HepG2 (cell line): ENCODE results near the gene PARP3. TPM values are rescaled to one million over a fixed set of nuclear protein-coding genes. Genes with fewer than 3 reads are reported as not detected.

Source experiments
- ATF7 ChIP-seq, 2 experiments: fragments of 450-650 bp in 1 of 2; sonication (generic) in 1 of 2; formaldehyde crosslinking in 1 of 2; IDR thresholded peaks; 2 replicates each; pipeline versions ENCODE4 v1.4.0 to v1.6.1; 2016 to 2020; ENCODE audit warnings: antibody characterized with exemption in 1 of 2, mild to moderate bottlenecking in 1 of 2, missing genetic modification reagents in 1 of 2
- FUBP1 ChIP-seq: sonication (generic); formaldehyde crosslinking; IDR thresholded peaks from 2 replicates; pipeline ENCODE4 v1.5.1; 2020; ENCODE audit warnings: missing genetic modification reagents, mild to moderate bottlenecking, borderline replicate concordance
- PHF8 ChIP-seq: sonication (generic); formaldehyde crosslinking; IDR thresholded peaks from 2 replicates; pipeline ENCODE4 v1.5.0; 2020; ENCODE audit warnings: missing genetic modification reagents
- SNAPC2 ChIP-seq: sonication (generic); formaldehyde crosslinking; IDR thresholded peaks from 2 replicates; pipeline ENCODE4 v1.8.1; 2022; ENCODE audit warnings: mild to moderate bottlenecking, missing genetic modification reagents
- TBX2 ChIP-seq: sonication (generic); formaldehyde crosslinking; IDR thresholded peaks from 2 replicates; pipeline ENCODE4 v1.5.0; 2020; ENCODE audit warnings: missing genetic modification reagents, mild to moderate bottlenecking, borderline replicate concordance
- TP53 ChIP-seq: sonication (generic); formaldehyde crosslinking; conservative IDR thresholded peaks from 2 replicates; pipeline ENCODE4 v1.4.0; 2020; ENCODE audit warnings: missing genetic modification reagents
- ZNF138 ChIP-seq: sonication (generic); formaldehyde crosslinking; IDR thresholded peaks from 2 replicates; pipeline ENCODE4 v1.5.0; 2020; ENCODE audit warnings: mild to moderate bottlenecking, low read depth, missing genetic modification reagents
- ZNF383 ChIP-seq: sonication (generic); formaldehyde crosslinking; IDR thresholded peaks from 2 replicates; pipeline ENCODE4 v1.4.0; 2020; ENCODE audit warnings: missing genetic modification reagents, mild to moderate bottlenecking, borderline replicate concordance
- ZNF850 ChIP-seq: sonication (generic); formaldehyde crosslinking; conservative IDR thresholded peaks from 2 replicates; pipeline ENCODE4 v1.9.0; 2021; ENCODE audit warnings: mild to moderate bottlenecking, missing genetic modification reagents
- polyA plus RNA-seq, 8 experiments: library from polyadenylated mRNA; depleted of rRNA in 3 of 8; stranded (reverse) in 7 of 8; unstranded in 1 of 8; fragments of >200 nt; fragmentation: Illumina TruSeq in 4 of 8; extraction: Trizol in 4 of 8; gene quantifications; 2 replicates each; pipeline versions ENCODE4 v1.2.1 to v1.2.3, GENCODE V29; 2011 to 2016; ENCODE audit warnings: low read depth in 4 of 8, missing spikeins in 1 of 8, mixed read lengths in 1 of 8; ENCODE audit not compliant: insufficient read depth in 1 of 8
- total RNA-seq, 5 experiments: library from RNA; depleted of rRNA; stranded (reverse); fragments of >200 nt; fragmentation: Illumina TruSeq; extraction: Trizol; gene quantifications; 2 replicates each; pipeline ENCODE4 v1.2.3, GENCODE V29; 2016; ENCODE audit warnings: low read depth in 1 of 5
- TF ChIP-seq, protein P1 (sequence below): sonication (generic); formaldehyde crosslinking; IDR thresholded peaks from 2 replicates; pipeline ENCODE4 v1.5.1; 2020; ENCODE audit warnings: mild to moderate bottlenecking, missing genetic modification reagents, moderate library complexity
- TF ChIP-seq, protein P2 (sequence below): sonication (generic); formaldehyde crosslinking; IDR thresholded peaks from 2 replicates; pipeline ENCODE4 v1.4.0; 2020; ENCODE audit warnings: mild to moderate bottlenecking, missing genetic modification reagents
- TF ChIP-seq, protein P3 (sequence below): sonication (generic); formaldehyde crosslinking; IDR thresholded peaks from 2 replicates; pipeline ENCODE4 v1.5.0; 2020; ENCODE audit warnings: missing genetic modification reagents, mild to moderate bottlenecking, borderline replicate concordance
- TF ChIP-seq, protein P4 (sequence below): sonication (generic); formaldehyde crosslinking; IDR thresholded peaks from 2 replicates; pipeline ENCODE4 v1.8.0; 2023; ENCODE audit warnings: mild to moderate bottlenecking, missing genetic modification reagents
- TF ChIP-seq, protein P5 (sequence below): IDR thresholded peaks from 2 replicates; pipeline ENCODE4 v1.4.0; 2020; ENCODE audit warnings: mild to moderate bottlenecking, missing genetic modification reagents

The PARP3 gene
- total and polyA plus RNA-seq, 2 of the 13 experiments (the other 11 are each of a cell fraction or from before 2014, with no cell fraction given), result 11.2 to 21.5 TPM

DNA sequence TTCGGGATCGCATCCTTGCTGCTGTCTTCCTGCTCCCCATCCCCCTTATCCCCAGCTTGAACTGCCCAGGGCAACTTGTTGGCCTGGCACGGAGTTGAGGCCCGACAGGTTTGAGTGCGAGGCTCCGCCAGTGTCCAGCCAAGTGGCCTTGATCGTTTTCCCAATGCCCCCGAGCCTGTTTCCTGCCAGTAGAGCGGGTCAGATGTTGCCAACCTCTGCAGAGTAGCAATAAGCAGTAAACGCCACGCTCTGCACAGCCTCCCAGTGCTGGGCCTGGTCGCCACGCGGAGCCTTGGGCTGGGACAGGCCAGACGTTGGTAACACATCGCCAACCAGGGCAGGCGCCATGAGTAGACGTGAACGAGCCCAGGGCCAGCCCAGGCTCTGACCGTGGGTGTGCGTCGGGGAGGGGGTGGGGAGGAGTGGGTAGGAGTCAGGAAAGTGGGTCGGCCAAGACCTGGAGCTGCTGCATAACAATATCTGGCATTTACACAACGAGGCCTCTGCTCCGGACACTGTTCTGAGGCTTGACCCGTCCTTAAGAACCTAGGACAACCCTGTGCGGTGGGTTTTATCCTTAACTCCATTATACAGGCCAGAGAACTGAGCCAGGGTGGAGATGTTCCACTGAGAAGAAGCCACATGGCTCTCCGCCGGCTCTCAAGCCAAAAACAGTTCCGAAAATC lies 32.3 kb downstream of the PARP3 start (continued):
- TF ChIP-seq FUBP1 (CRISPR knock-in tag), result no peak
- no peak for TF ChIP-seq TP53 (CRISPR knock-in tag)
- no peak for TF ChIP-seq ATF7 (IDR thresholded peaks at IDR 0.05)
- no peak for TF ChIP-seq ATF7 (CRISPR knock-in tag; IDR thresholded peaks at IDR 0.05)
- no peak; the same call in 1 of the 2 replicates for TF ChIP-seq ZNF383 (CRISPR knock-in tag)
- TF ChIP-seq, protein P1, sequence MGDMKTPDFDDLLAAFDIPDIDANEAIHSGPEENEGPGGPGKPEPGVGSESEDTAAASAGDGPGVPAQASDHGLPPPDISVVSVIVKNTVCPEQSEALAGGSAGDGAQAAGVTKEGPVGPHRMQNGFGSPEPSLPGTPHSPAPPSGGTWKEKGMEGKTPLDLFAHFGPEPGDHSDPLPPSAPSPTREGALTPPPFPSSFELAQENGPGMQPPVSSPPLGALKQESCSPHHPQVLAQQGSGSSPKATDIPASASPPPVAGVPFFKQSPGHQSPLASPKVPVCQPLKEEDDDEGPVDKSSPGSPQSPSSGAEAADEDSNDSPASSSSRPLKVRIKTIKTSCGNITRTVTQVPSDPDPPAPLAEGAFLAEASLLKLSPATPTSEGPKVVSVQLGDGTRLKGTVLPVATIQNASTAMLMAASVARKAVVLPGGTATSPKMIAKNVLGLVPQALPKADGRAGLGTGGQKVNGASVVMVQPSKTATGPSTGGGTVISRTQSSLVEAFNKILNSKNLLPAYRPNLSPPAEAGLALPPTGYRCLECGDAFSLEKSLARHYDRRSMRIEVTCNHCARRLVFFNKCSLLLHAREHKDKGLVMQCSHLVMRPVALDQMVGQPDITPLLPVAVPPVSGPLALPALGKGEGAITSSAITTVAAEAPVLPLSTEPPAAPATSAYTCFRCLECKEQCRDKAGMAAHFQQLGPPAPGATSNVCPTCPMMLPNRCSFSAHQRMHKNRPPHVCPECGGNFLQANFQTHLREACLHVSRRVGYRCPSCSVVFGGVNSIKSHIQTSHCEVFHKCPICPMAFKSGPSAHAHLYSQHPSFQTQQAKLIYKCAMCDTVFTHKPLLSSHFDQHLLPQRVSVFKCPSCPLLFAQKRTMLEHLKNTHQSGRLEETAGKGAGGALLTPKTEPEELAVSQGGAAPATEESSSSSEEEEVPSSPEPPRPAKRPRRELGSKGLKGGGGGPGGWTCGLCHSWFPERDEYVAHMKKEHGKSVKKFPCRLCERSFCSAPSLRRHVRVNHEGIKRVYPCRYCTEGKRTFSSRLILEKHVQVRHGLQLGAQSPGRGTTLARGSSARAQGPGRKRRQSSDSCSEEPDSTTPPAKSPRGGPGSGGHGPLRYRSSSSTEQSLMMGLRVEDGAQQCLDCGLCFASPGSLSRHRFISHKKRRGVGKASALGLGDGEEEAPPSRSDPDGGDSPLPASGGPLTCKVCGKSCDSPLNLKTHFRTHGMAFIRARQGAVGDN (CRISPR knock-in tag), result peak; percentile 50; the same call in 1 of the 2 replicates
- no peak for TF ChIP-seq SNAPC2 (CRISPR knock-in tag)
- TF ChIP-seq PHF8 (CRISPR knock-in tag), result no peak
- TF ChIP-seq, protein P2, sequence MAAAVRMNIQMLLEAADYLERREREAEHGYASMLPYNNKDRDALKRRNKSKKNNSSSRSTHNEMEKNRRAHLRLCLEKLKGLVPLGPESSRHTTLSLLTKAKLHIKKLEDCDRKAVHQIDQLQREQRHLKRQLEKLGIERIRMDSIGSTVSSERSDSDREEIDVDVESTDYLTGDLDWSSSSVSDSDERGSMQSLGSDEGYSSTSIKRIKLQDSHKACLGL (CRISPR knock-in tag), result no peak
- TF ChIP-seq, protein P3, sequence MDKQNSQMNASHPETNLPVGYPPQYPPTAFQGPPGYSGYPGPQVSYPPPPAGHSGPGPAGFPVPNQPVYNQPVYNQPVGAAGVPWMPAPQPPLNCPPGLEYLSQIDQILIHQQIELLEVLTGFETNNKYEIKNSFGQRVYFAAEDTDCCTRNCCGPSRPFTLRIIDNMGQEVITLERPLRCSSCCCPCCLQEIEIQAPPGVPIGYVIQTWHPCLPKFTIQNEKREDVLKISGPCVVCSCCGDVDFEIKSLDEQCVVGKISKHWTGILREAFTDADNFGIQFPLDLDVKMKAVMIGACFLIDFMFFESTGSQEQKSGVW (CRISPR knock-in tag), result no peak
- TF ChIP-seq TBX2 (CRISPR knock-in tag), result no peak
- TF ChIP-seq, protein P4, sequence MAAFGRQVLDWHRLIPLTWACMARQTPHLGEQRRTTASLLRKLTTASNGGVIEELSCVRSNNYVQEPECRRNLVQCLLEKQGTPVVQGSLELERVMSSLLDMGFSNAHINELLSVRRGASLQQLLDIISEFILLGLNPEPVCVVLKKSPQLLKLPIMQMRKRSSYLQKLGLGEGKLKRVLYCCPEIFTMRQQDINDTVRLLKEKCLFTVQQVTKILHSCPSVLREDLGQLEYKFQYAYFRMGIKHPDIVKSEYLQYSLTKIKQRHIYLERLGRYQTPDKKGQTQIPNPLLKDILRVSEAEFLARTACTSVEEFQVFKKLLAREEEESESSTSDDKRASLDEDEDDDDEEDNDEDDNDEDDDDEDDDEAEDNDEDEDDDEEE (CRISPR knock-in tag), result peak; percentile 90
- no peak for TF ChIP-seq ZNF138
- no peak for TF ChIP-seq ZNF850 (CRISPR knock-in tag)
- TF ChIP-seq, protein P5, sequence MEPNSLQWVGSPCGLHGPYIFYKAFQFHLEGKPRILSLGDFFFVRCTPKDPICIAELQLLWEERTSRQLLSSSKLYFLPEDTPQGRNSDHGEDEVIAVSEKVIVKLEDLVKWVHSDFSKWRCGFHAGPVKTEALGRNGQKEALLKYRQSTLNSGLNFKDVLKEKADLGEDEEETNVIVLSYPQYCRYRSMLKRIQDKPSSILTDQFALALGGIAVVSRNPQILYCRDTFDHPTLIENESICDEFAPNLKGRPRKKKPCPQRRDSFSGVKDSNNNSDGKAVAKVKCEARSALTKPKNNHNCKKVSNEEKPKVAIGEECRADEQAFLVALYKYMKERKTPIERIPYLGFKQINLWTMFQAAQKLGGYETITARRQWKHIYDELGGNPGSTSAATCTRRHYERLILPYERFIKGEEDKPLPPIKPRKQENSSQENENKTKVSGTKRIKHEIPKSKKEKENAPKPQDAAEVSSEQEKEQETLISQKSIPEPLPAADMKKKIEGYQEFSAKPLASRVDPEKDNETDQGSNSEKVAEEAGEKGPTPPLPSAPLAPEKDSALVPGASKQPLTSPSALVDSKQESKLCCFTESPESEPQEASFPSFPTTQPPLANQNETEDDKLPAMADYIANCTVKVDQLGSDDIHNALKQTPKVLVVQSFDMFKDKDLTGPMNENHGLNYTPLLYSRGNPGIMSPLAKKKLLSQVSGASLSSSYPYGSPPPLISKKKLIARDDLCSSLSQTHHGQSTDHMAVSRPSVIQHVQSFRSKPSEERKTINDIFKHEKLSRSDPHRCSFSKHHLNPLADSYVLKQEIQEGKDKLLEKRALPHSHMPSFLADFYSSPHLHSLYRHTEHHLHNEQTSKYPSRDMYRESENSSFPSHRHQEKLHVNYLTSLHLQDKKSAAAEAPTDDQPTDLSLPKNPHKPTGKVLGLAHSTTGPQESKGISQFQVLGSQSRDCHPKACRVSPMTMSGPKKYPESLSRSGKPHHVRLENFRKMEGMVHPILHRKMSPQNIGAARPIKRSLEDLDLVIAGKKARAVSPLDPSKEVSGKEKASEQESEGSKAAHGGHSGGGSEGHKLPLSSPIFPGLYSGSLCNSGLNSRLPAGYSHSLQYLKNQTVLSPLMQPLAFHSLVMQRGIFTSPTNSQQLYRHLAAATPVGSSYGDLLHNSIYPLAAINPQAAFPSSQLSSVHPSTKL (CRISPR knock-in tag), result no peak
